Small intestine (tissue), 7 donors: ENCODE data around the gene FYCO1. TPM values are rescaled to one million over a fixed set of nuclear protein-coding genes. Genes with fewer than 3 reads are reported as not detected.

Experiments
- DNase-seq, 2 donors: peaks; one replicate each; pipeline versions ENCODE4 v3.0.0 to v3.0.0-alpha.2; 2013
- FAIRE-seq: peaks from 2 replicates; lab custom pipeline; 2012; peaks lifted over from hg19 to GRCh38; lab: Jason Lieb, UNC
- H3K27ac ChIP-seq, 3 donors: one replicate each; pipeline ENCODE4 v1.5.1; 2013; ENCODE audit warnings: low read length in 2 of 3, mild to moderate bottlenecking in 2 of 3, control low read depth in 1 of 3, inconsistent platforms in 1 of 3, low read depth in 1 of 3, moderate library complexity in 1 of 3
- H3K27me3 ChIP-seq, 3 donors: one replicate each; pipeline ENCODE4 v1.6.1; 2013; ENCODE audit warnings: low read length in 3 of 3, inconsistent platforms in 1 of 3; ENCODE audit not compliant: control insufficient read depth in 3 of 3, insufficient read depth in 3 of 3
- H3K36me3 ChIP-seq, 3 donors: one replicate each; pipeline ENCODE4 v1.6.1; 2013; ENCODE audit warnings: low read length in 3 of 3, inconsistent platforms in 1 of 3, low read depth in 1 of 3, mild to moderate bottlenecking in 1 of 3, moderate library complexity in 1 of 3; ENCODE audit not compliant: control insufficient read depth in 3 of 3, insufficient read depth in 2 of 3
- H3K4me1 ChIP-seq, 3 donors: one replicate each; pipeline ENCODE4 v1.6.1; 2013; ENCODE audit warnings: low read length in 2 of 3, inconsistent platforms in 1 of 3, low read depth in 1 of 3, mild to moderate bottlenecking in 1 of 3, moderate library complexity in 1 of 3; ENCODE audit not compliant: control insufficient read depth in 3 of 3, insufficient read depth in 2 of 3
- H3K4me3 ChIP-seq, 3 donors: one replicate each; pipeline ENCODE4 v1.5.1; 2013; ENCODE audit warnings: low read length in 3 of 3, control low read depth in 1 of 3, inconsistent platforms in 1 of 3, low read depth in 1 of 3, mild to moderate bottlenecking in 1 of 3, moderate library complexity in 1 of 3
- H3K9me3 ChIP-seq, 2 donors: one replicate each; pipeline ENCODE4 v1.6.1; 2013; ENCODE audit warnings: low read depth in 1 of 2, low read length in 1 of 2; ENCODE audit not compliant: control insufficient read depth in 2 of 2, insufficient read depth in 1 of 2
- WGBS, 3 donors: extraction: QIAGEN DNeasy Blood & Tissue Kit; methylation state at CpG; one replicate each; pipeline ENCODE4 v1.1.7; 2013; 5-methylcytosine and 5-hydroxymethylcytosine counted together
- polyA plus RNA-seq, 4 donors: library from polyadenylated mRNA; stranded (reverse) in 3 of 4; unstranded in 1 of 4; fragments of 200-250 nt in 3 of 4; fragments of 120-200 nt in 1 of 4; gene quantifications; one replicate each; pipeline versions ENCODE4 v1.2.1 to v1.2.3, GENCODE V29; 2013
- donor health status: healthy with polysubstance abuse.
- donor health status: control.
- donor health status: control.
- donor health status: Bipolar disorder and iron deficiency.
- donor health status: healthy.

The FYCO1 gene
- polyA plus RNA-seq, 4 donors: 6.5 to 21.1 (median 9.0) TPM

DNA sequence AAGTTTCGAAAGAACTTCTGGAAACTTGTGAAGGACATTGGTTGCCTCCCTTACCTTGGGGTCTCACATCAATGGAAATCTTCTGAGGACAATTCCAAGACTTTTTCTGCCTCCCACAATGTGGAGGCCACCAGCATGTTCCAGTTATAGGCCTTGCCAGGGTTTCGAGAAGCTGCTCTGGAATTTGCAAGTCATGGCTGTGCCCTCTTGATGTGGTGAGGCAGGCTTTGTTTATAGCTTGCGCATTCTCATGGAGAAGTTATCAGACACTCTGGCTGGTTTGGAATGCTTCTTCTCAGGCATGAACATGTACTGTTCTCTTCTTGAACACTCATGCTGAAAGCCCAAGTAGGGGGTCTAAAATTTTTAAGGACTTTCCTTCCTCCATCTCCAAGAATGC, 48.3 kb downstream of the FYCO1 start:
- no peaks in the 10 kb centered on the region for H3K4me1 ChIP-seq
- H3K27me3 ChIP-seq: no peaks in the 10 kb centered on the region
- 95 to 98% (median 97%) methylated on average over 3 of the region's 3 CpGs for WGBS, 3 donors
- peaks cover 12 to 67% (median 15%) of the 10 kb centered on the region in 3 donors for H3K36me3 ChIP-seq
- H3K9me3 ChIP-seq: no peaks in the 10 kb centered on the region
- DNase-seq: no peak
- FAIRE-seq: no peak
- H3K4me3 ChIP-seq: peak overlapping the region in 1 of 3 donors; percentile 13
- H3K27ac ChIP-seq: peak overlapping the region in 1 of 3 donors; percentile 47

GRCh38 chr3:45946875-45947274, 48.7 kb downstream of the FYCO1 start:
- no peak for FAIRE-seq
- peaks cover 8 to 68% (median 13%) of the 10 kb centered on the region in 3 donors for H3K36me3 ChIP-seq

GRCh38 chr3:45946307-45946706, 49.3 kb downstream of the FYCO1 start:
- WGBS, 3 donors: 55 to 92% (median 86%) methylated on average over 1 of the region's 1 CpG
- no peaks in the 10 kb centered on the region for H3K27me3 ChIP-seq
- H3K9me3 ChIP-seq: no peaks in the 10 kb centered on the region
- H3K4me1 ChIP-seq: no peaks in the 10 kb centered on the region
- DNase-seq (peak in 1 of 2 donors; percentile 34), FAIRE-seq (no peak)
- H3K36me3 ChIP-seq: peaks cover 7 to 63% (median 8%) of the 10 kb centered on the region in 3 donors
- H3K4me3 ChIP-seq: no peak overlapping the region
- H3K27ac ChIP-seq: peak overlapping the region in 1 of 3 donors; percentile 43

More at GRCh38 chr3:45946875-45947274, 48.7 kb downstream of the FYCO1 start:
- Histone ChIP-seq H3K4me3 (no peak overlapping the region), H3K27ac (peak overlapping the region in 1 of 3 donors; percentile 47), H3K9me3 (no peaks in the 10 kb centered on the region), H3K4me1 (no peaks in the 10 kb centered on the region), H3K27me3 (no peaks in the 10 kb centered on the region)
- DNase-seq: peak in 1 of 2 donors; percentile 24
- WGBS, 3 donors: 85 to 97% (median 86%) methylated on average over 3 of the region's 3 CpGs

GRCh38 chr3:45944830-45945620, 50.6 kb downstream of the FYCO1 start:
- Histone ChIP-seq H3K4me1 (no peaks in the 10 kb centered on the region), H3K27me3 (no peaks in the 10 kb centered on the region), H3K36me3 (peaks cover 3 to 56% (median 4%) of the 10 kb centered on the region in 3 donors), H3K9me3 (peaks cover 0 to 11% of the 10 kb centered on the region in 2 donors), H3K4me3 (peak overlapping the region in 1 of 3 donors; percentile 32), H3K27ac (peak overlapping the region in 2 of 3 donors; percentile 13 to 85)
- no peak for FAIRE-seq
- peak in 1 of 2 donors; percentile 25 for DNase-seq
- 80 to 87% (median 85%) methylated on average over 5 of the region's 5 CpGs for WGBS, 3 donors

GRCh38 chr3:45943207-45943846, 52.3 kb downstream of the FYCO1 start, which contains the start of gene CXCR6:
CXCR6 (plus strand) TSS chr3:45943464; CDS start chr3:45946482, 3,018 bp downstream.
- Histone ChIP-seq H3K27ac (peak within 1 kb of the TSS in 1 of 3 donors; percentile 76), H3K4me1 (peaks cover 0 to 4% (median 0%) of the 10 kb centered on the region in 3 donors), H3K27me3 (no peaks in the 10 kb centered on the region), H3K36me3 (peaks cover 3 to 50% (median 4%) of the 10 kb centered on the region in 3 donors), H3K9me3 (peaks cover 0 to 11% of the 10 kb centered on the region in 2 donors), H3K4me3 (peak within 1 kb of the TSS in 1 of 3 donors; percentile 44)
- DNase-seq: peak in 1 of 2 donors; percentile 45
- WGBS, 3 donors: 83 to 92% (median 86%) methylated on average over 8 of the region's 8 CpGs
- no peak for FAIRE-seq

DNA sequence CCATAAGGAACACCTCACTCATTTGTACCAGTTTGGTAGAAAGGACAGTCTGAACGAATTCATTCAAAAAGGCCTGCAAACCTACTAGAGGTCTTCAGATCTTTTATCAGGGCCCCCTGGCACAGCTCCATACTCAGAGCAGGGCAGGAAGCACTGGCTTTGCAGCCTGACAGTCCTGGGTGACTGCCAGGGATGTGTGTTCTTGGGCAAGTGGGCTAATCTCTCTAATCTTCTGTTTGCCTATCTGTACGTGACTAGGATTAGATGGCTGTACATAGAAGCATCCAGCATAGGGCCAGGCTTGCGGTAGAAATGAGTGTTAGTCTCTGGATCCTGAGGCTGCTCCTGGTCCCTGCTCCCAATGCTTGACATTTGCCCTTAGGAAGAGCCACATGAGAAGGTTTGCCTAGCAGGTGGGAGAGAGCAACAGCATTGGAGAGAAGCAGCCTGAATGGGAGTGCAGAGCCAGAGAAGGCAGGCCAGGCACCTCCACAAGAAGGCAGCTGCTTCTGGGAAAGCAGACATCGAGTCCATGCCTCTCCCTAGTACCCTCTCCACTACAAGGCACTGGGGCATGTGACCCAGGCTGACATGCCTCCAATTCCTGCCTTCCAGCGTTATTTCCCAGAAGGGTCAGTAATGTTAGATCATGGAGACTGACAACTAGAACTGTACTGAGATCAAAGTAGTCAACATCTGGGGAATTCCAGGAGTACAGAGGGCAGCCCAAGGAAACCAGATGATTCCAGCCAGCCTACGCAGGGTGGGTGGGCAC, 53.4 kb downstream of the FYCO1 start:
- 59 to 74% (median 72%) methylated on average over 6 of the region's 6 CpGs for WGBS, 3 donors
- Histone ChIP-seq H3K4me3 (no peak overlapping the region), H3K9me3 (peaks cover 0 to 11% of the 10 kb centered on the region in 2 donors), H3K4me1 (peaks cover 0 to 4% (median 0%) of the 10 kb centered on the region in 3 donors), H3K27me3 (no peaks in the 10 kb centered on the region), H3K36me3 (peaks cover 0 to 54% (median 0%) of the 10 kb centered on the region in 3 donors), H3K27ac (no peak overlapping the region)
- DNase-seq (no peak), FAIRE-seq (no peak)

GRCh38 chr3:45940781-45941365, 54.8 kb downstream of the FYCO1 start:
- peaks cover 0 to 4% (median 0%) of the 10 kb centered on the region in 3 donors for H3K4me1 ChIP-seq
- DNase-seq: no peak
- H3K27ac ChIP-seq: no peak overlapping the region
- H3K27me3 ChIP-seq: no peaks in the 10 kb centered on the region
- FAIRE-seq: no peak
- H3K4me3 ChIP-seq: no peak overlapping the region
- H3K36me3 ChIP-seq: peaks cover 0 to 55% (median 4%) of the 10 kb centered on the region in 3 donors
- peaks cover 0 to 11% of the 10 kb centered on the region in 2 donors for H3K9me3 ChIP-seq
- WGBS, 3 donors: 86 to 98% (median 90%) methylated on average over 6 of the region's 6 CpGs
